Common myeloid progenitor, CD34-positive (primary cell): Measurements from ENCODE around the gene CDH4.

Experiments used
- CTCF ChIA-PET: fragments of 350-600 bp; sonication (Branson Sonifier 250); formaldehyde crosslinking; loops from one replicate; lab custom pipeline; 2021; ENCODE audit warnings: antibody characterized with exemption; lab: Charles Lee
- POLR2A ChIA-PET: fragments of 350-600 bp; sonication (Branson Sonifier 250); formaldehyde crosslinking; loops from one replicate; lab custom pipeline; 2021; ENCODE audit warnings: antibody characterized with exemption; lab: Charles Lee
- DNase-seq, 3 donors: peaks; one replicate each; pipeline versions ENCODE4 v3.0.0 to v3.0.0-alpha.2; 2013
- H3K27ac ChIP-seq, 2 experiments: 1 replicate in 1 of 2; 2 replicates in 1 of 2; pipeline ENCODE4 v1.7.0; 2013; ENCODE audit warnings: inconsistent platforms in 2 of 2, low read length in 2 of 2, mild to moderate bottlenecking in 2 of 2, low read depth in 1 of 2, moderate library complexity in 1 of 2; ENCODE audit not compliant: severe bottlenecking in 2 of 2, insufficient read depth in 1 of 2, poor library complexity in 1 of 2
- H3K27me3 ChIP-seq, 5 experiments: replicated peaks in 2 of 5; 1 replicate in 3 of 5; 2 replicates in 2 of 5; pipeline versions ENCODE4 v1.6.1 to v1.7.0; 2013; ENCODE audit warnings: low read length in 4 of 5, mild to moderate bottlenecking in 2 of 5, moderate library complexity in 2 of 5, inconsistent platforms in 1 of 5; ENCODE audit not compliant: insufficient read depth in 5 of 5, control insufficient read depth in 4 of 5
- H3K36me3 ChIP-seq, 4 experiments: 1 replicate in 2 of 4; 2 replicates in 2 of 4; pipeline versions ENCODE4 v1.6.1 to v1.7.0; 2013; ENCODE audit warnings: low read length in 3 of 4, control low read depth in 1 of 4, mild to moderate bottlenecking in 1 of 4; ENCODE audit not compliant: control insufficient read depth in 4 of 4, insufficient read depth in 4 of 4
- H3K4me1 ChIP-seq, 4 experiments: 1 replicate in 3 of 4; 2 replicates in 1 of 4; pipeline versions ENCODE4 v1.6.1 to v1.7.1; 2013; ENCODE audit warnings: low read length in 3 of 4, mild to moderate bottlenecking in 3 of 4, control low read depth in 1 of 4, inconsistent platforms in 1 of 4, moderate library complexity in 1 of 4; ENCODE audit not compliant: control insufficient read depth in 4 of 4, insufficient read depth in 4 of 4; ENCODE audit errors: control extremely low read depth in 1 of 4
- H3K4me3 ChIP-seq, 7 experiments: 1 replicate in 4 of 7; 2 replicates in 3 of 7; pipeline versions ENCODE4 v1.5.1 to v1.7.0; 2013; ENCODE audit warnings: mild to moderate bottlenecking in 7 of 7, low read length in 6 of 7, moderate library complexity in 6 of 7, inconsistent platforms in 2 of 7, low read depth in 2 of 7, control low read depth in 1 of 7; ENCODE audit not compliant: insufficient read depth in 4 of 7, control insufficient read depth in 1 of 7; ENCODE audit errors: extremely low read depth in 1 of 7
- H3K9me3 ChIP-seq, 5 experiments: 1 replicate in 4 of 5; 2 replicates in 1 of 5; pipeline versions ENCODE4 v1.6.1 to v1.7.1; 2013; ENCODE audit warnings: low read length in 4 of 5, mild to moderate bottlenecking in 2 of 5, inconsistent platforms in 1 of 5, low read depth in 1 of 5, moderate library complexity in 1 of 5; ENCODE audit not compliant: control insufficient read depth in 4 of 5, insufficient read depth in 2 of 5; ENCODE audit errors: control extremely low read depth in 1 of 5
- WGBS: methylation state at CpG from one replicate; pipeline ENCODE4 v1.1.5; 2013; ENCODE audit not compliant: insufficient coverage; 5-methylcytosine and 5-hydroxymethylcytosine counted together

Gene CDH4

GRCh38 chr20:61429458-61430227 is 177.6 kb downstream of the CDH4 start:
- Histone ChIP-seq H3K4me1 (no peaks in the 10 kb centered on the region), H3K36me3 (no peaks in the 10 kb centered on the region), H3K27me3 (peaks cover 0 to 25% (median 7%) of the 10 kb centered on the region in 5 experiments), H3K9me3 (peaks cover 0 to 6% (median 2%) of the 10 kb centered on the region in 5 experiments), H3K27ac (no peak overlapping the region), H3K4me3 (no peak overlapping the region)
- WGBS, result 96% methylated on average over 4 of the region's 4 CpGs
- CTCF ChIA-PET, result interaction anchor here (1.0 kb wide), 1 partner anchor 73 kb away, joined by 3 read pairs; no protein-coding TSS in a partner anchor
- POLR2A ChIA-PET, result no interaction called here
- DNase-seq, result no peak

GRCh38 chr20:61430228-61430624 is 178.2 kb downstream of the CDH4 start:
- H3K9me3 ChIP-seq, result peaks cover 0 to 6% (median 2%) of the 10 kb centered on the region in 5 experiments
- peaks cover 0 to 28% (median 7%) of the 10 kb centered on the region in 5 experiments for H3K27me3 ChIP-seq
- no peak for DNase-seq
- H3K27ac ChIP-seq, result no peak overlapping the region
- H3K4me3 ChIP-seq, result no peak overlapping the region
- POLR2A ChIA-PET, result no interaction called here
- WGBS, result 35% methylated on average over 8 of the region's 11 CpGs
- no peaks in the 10 kb centered on the region for H3K4me1 ChIP-seq
- CTCF ChIA-PET, result no interaction called here
- H3K36me3 ChIP-seq, result no peaks in the 10 kb centered on the region

- Histone ChIP-seq H3K4me3 (no peak overlapping the region), H3K4me1 (peaks cover 0 to 9% (median 0%) of the 10 kb centered on the region in 4 experiments), H3K27me3 (peaks cover 0 to 42% (median 12%) of the 10 kb centered on the region in 5 experiments), H3K27ac (no peak overlapping the region), H3K9me3 (peaks cover 0 to 14% (median 0%) of the 10 kb centered on the region in 5 experiments), H3K36me3 (no peaks in the 10 kb centered on the region)
- CTCF ChIA-PET, result no interaction called here
- 22% methylated on average over 10 of the region's 10 CpGs for WGBS
- no peak for DNase-seq
- POLR2A ChIA-PET, result no interaction called here
Observed at GRCh38 chr20:61433176-61433575, 181.1 kb downstream of the CDH4 start.

- WGBS, result 78% methylated on average over 9 of the region's 9 CpGs
- ChIA-PET CTCF (no interaction called here), POLR2A (no interaction called here)
- Histone ChIP-seq H3K27me3 (peaks cover 0 to 42% (median 11%) of the 10 kb centered on the region in 5 experiments), H3K27ac (no peak overlapping the region), H3K9me3 (peaks cover 0 to 14% (median 0%) of the 10 kb centered on the region in 5 experiments), H3K4me1 (peaks cover 0 to 9% (median 0%) of the 10 kb centered on the region in 4 experiments), H3K36me3 (no peaks in the 10 kb centered on the region), H3K4me3 (no peak overlapping the region)
- no peak for DNase-seq
Observed at GRCh38 chr20:61433816-61434215, 181.8 kb downstream of the CDH4 start.

- Histone ChIP-seq H3K4me3 (no peak overlapping the region), H3K9me3 (peaks cover 0 to 17% (median 0%) of the 10 kb centered on the region in 5 experiments), H3K4me1 (peaks cover 0 to 9% (median 0%) of the 10 kb centered on the region in 4 experiments), H3K27ac (no peak overlapping the region), H3K36me3 (no peaks in the 10 kb centered on the region), H3K27me3 (peaks cover 0 to 46% (median 13%) of the 10 kb centered on the region in 5 experiments)
- DNase-seq, result no peak
- WGBS, result 63% methylated on average over 17 of the region's 18 CpGs
- ChIA-PET CTCF (no interaction called here), POLR2A (no interaction called here)
Observed at GRCh38 chr20:61434341-61434781, 182.3 kb downstream of the CDH4 start.

- POLR2A ChIA-PET, result no interaction called here
- Histone ChIP-seq H3K36me3 (no peaks in the 10 kb centered on the region), H3K4me1 (peaks cover 0 to 9% (median 0%) of the 10 kb centered on the region in 4 experiments), H3K9me3 (peaks cover 0 to 18% (median 0%) of the 10 kb centered on the region in 5 experiments), H3K4me3 (no peak overlapping the region), H3K27me3 (peaks cover 0 to 41% (median 13%) of the 10 kb centered on the region in 5 experiments), H3K27ac (no peak overlapping the region)
- no peak for DNase-seq
- CTCF ChIA-PET, result no interaction called here
- 95% methylated on average over 12 of the region's 15 CpGs for WGBS
Observed at GRCh38 chr20:61435184-61435822, 183.2 kb downstream of the CDH4 start.

- no peak for DNase-seq
- ChIA-PET POLR2A (no interaction called here), CTCF (no interaction called here)
- Histone ChIP-seq H3K4me3 (no peak overlapping the region), H3K27me3 (peaks cover 0 to 36% (median 10%) of the 10 kb centered on the region in 5 experiments), H3K4me1 (peaks cover 0 to 9% (median 0%) of the 10 kb centered on the region in 4 experiments), H3K27ac (no peak overlapping the region), H3K9me3 (peaks cover 0 to 18% (median 0%) of the 10 kb centered on the region in 5 experiments), H3K36me3 (no peaks in the 10 kb centered on the region)
- WGBS, result 81% methylated on average over 3 of the region's 3 CpGs
Observed at GRCh38 chr20:61435823-61436220, 183.8 kb downstream of the CDH4 start.
